ENCODE measurements around the gene UPF2.

UPF2 gene

DNA sequence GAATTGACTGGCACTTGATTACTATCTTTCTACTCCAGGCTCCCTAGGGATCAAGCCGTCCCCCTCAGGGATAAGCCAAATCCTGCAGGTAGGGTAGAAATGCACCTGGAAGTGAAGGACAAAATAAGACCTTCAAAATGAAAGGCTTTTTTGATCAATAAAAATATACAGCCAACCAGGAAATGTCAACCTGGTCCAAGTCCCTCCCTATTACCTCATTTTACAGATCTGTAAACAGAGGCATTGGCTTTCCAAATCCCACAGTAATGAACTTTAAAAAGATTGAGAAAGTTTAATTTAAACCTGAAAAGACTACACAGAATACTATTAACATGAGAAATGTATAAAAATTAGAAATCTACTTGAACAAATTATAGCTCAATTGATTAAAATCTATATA is 53.7 kb downstream of the UPF2 start:
- DNase-seq = no peak
- no peak for ATAC-seq (ENCODE audit: insufficient read depth, low read depth)
- Histone ChIP-seq H3K9ac (ENCODE audit: low read depth, low read length) (no peak overlapping the region), H3K36me3 (ENCODE audit: insufficient read depth, low read length) (peaks cover 44% of the 10 kb centered on the region), H3K4me1 (ENCODE audit: insufficient read depth, low read length) (no peaks in the 10 kb centered on the region), H4K20me1 (ENCODE audit: insufficient read depth, low read length) (peaks cover 9% of the 10 kb centered on the region; the same call in 1 of the 2 replicates), H3K4me2 (ENCODE audit: insufficient read depth, low read length) (no peak overlapping the region), H3K27ac (ENCODE audit: low read length) (no peak overlapping the region), H3K4me3 (ENCODE audit: low read depth in 1 of 2, low read length in 2 of 2) (no peak overlapping the region), H3K79me2 (ENCODE audit: insufficient read depth, low read length) (no peaks in the 10 kb centered on the region), H2AFZ (ENCODE audit: low read depth, low read length) (no peak overlapping the region), H3K9me3 (ENCODE audit: insufficient read depth, low read length, severe bottlenecking) (no peaks in the 10 kb centered on the region), H3K27me3 (ENCODE audit: insufficient read depth, low read length, poor library complexity) (no peaks in the 10 kb centered on the region)
- TF ChIP-seq EZH2 (IDR thresholded peaks at IDR 0.05; ENCODE audit: borderline replicate concordance, low read depth, low read length, severe bottlenecking) = no peak
- TF ChIP-seq CTCF (IDR thresholded peaks at IDR 0.05; ENCODE audit: borderline replicate concordance, extremely low read depth, low read length, poor library complexity, severe bottlenecking) = no peak

- H3K36me3 ChIP-seq (ENCODE audit: insufficient read depth, low read length) = peaks cover 44% of the 10 kb centered on the region
- H3K4me1 ChIP-seq (ENCODE audit: insufficient read depth, low read length) = no peaks in the 10 kb centered on the region
- H3K4me2 ChIP-seq (ENCODE audit: insufficient read depth, low read length) = no peak overlapping the region
- H3K27ac ChIP-seq (ENCODE audit: low read length) = no peak overlapping the region
- H3K4me3 ChIP-seq (ENCODE audit: low read depth in 1 of 2, low read length in 2 of 2) = no peak overlapping the region
- no peak overlapping the region for H3K9ac ChIP-seq (ENCODE audit: low read depth, low read length)
- ATAC-seq (ENCODE audit: insufficient read depth, low read depth) = peak; percentile 73
- no peaks in the 10 kb centered on the region for H3K9me3 ChIP-seq (ENCODE audit: insufficient read depth, low read length, severe bottlenecking)
- TF ChIP-seq EZH2 (IDR thresholded peaks at IDR 0.05; ENCODE audit: borderline replicate concordance, low read depth, low read length, severe bottlenecking) (no peak), CTCF (IDR thresholded peaks at IDR 0.05; ENCODE audit: borderline replicate concordance, extremely low read depth, low read length, poor library complexity, severe bottlenecking) (peak; percentile 90)
- DNase-seq = peak; percentile 72
- H4K20me1 ChIP-seq (ENCODE audit: insufficient read depth, low read length) = peaks cover 9% of the 10 kb centered on the region; the same call in 1 of the 2 replicates
- H3K79me2 ChIP-seq (ENCODE audit: insufficient read depth, low read length) = 0 out of 2 replicates have a peak, but pooled peaks cover 3% of the 10 kb centered on the region
- no peaks in the 10 kb centered on the region for H3K27me3 ChIP-seq (ENCODE audit: insufficient read depth, low read length, poor library complexity)
- no peak overlapping the region for H2AFZ ChIP-seq (ENCODE audit: low read depth, low read length)
Measured at GRCh38 chr10:11986593-11987216, 55.9 kb downstream of the UPF2 start.

GRCh38 chr10:11982253-11982652 is 60.4 kb downstream of the UPF2 start:
- TF ChIP-seq CTCF (IDR thresholded peaks at IDR 0.05; ENCODE audit: borderline replicate concordance, extremely low read depth, low read length, poor library complexity, severe bottlenecking) (no peak), EZH2 (IDR thresholded peaks at IDR 0.05; ENCODE audit: borderline replicate concordance, low read depth, low read length, severe bottlenecking) (no peak)

More at GRCh38 chr10:11982253-11982652, 60.4 kb downstream of the UPF2 start:
- DNase-seq (no peak), ATAC-seq (ENCODE audit: insufficient read depth, low read depth) (no peak)
- Histone ChIP-seq H3K4me3 (ENCODE audit: low read depth in 1 of 2, low read length in 2 of 2) (no peak overlapping the region), H3K27me3 (ENCODE audit: insufficient read depth, low read length, poor library complexity) (no peaks in the 10 kb centered on the region), H3K4me1 (ENCODE audit: insufficient read depth, low read length) (no peaks in the 10 kb centered on the region), H3K79me2 (ENCODE audit: insufficient read depth, low read length) (0 out of 2 replicates have a peak, but pooled peaks cover 3% of the 10 kb centered on the region), H3K9me3 (ENCODE audit: insufficient read depth, low read length, severe bottlenecking) (no peaks in the 10 kb centered on the region), H4K20me1 (ENCODE audit: insufficient read depth, low read length) (no peaks in the 10 kb centered on the region), H3K36me3 (ENCODE audit: insufficient read depth, low read length) (peaks cover 46% of the 10 kb centered on the region), H3K27ac (ENCODE audit: low read length) (no peak overlapping the region), H3K9ac (ENCODE audit: low read depth, low read length) (no peak overlapping the region), H3K4me2 (ENCODE audit: insufficient read depth, low read length) (no peak overlapping the region), H2AFZ (ENCODE audit: low read depth, low read length) (no peak overlapping the region)

All from DND-41 (cell line).